Neural cell (in vitro differentiated cells): ENCODE results near the gene ZCCHC10. TPM values are rescaled to one million over a fixed set of nuclear protein-coding genes. Genes with fewer than 3 reads are reported as not detected.

Experiments used
- H2AFZ ChIP-seq: fragments of 200-600, 300-800 bp; sonication (generic), shearing (Covaris generic); 2 replicates; pipeline ENCODE4 v1.6.0; 2014; ENCODE audit warnings: low read depth, mild to moderate bottlenecking, antibody characterized with exemption, low read length, moderate library complexity
- H3F3A ChIP-seq: fragments of 200-600 bp; shearing (Covaris generic); 2 replicates; pipeline ENCODE4 v1.6.1; 2016; ENCODE audit warnings: mild to moderate bottlenecking, moderate library complexity, mixed read lengths, antibody characterized with exemption, low read length; ENCODE audit not compliant: insufficient read depth, poor library complexity, severe bottlenecking
- H3K27ac ChIP-seq: fragments of 200-600, 300-800 bp; sonication (generic), shearing (Covaris generic); 2 replicates; pipeline ENCODE4 v1.5.1; 2014; ENCODE audit warnings: mild to moderate bottlenecking, low read length, moderate library complexity
- H3K27me3 ChIP-seq: fragments of 300-800, 200-600 bp; sonication (generic), shearing (Covaris generic); 2 replicates; pipeline ENCODE4 v1.6.0; 2014; ENCODE audit warnings: mild to moderate bottlenecking, low read depth, low read length, moderate library complexity; ENCODE audit not compliant: insufficient read depth
- H3K36me3 ChIP-seq: fragments of 300-800, 200-600 bp; sonication (generic), shearing (Covaris generic); 2 replicates; pipeline ENCODE4 v1.5.1; 2014; ENCODE audit warnings: mild to moderate bottlenecking, antibody characterized with exemption, low read length, moderate library complexity; ENCODE audit not compliant: insufficient read depth
- H3K4me2 ChIP-seq: fragments of 300-800, 200-600 bp; sonication (generic), shearing (Covaris generic); 2 replicates; pipeline ENCODE4 v1.6.0; 2014; ENCODE audit warnings: mild to moderate bottlenecking, low read length
- H3K4me3 ChIP-seq: fragments of 300-800, 200-600 bp; sonication (generic), shearing (Covaris generic); 2 replicates; pipeline ENCODE4 v1.5.1; 2014; ENCODE audit warnings: mild to moderate bottlenecking, low read length, moderate library complexity
- H3K79me2 ChIP-seq: fragments of 200-600 bp; shearing (Covaris generic); replicated peaks from 2 replicates; pipeline ENCODE4 v1.6.0; 2014; ENCODE audit warnings: mild to moderate bottlenecking, low read length, moderate library complexity; ENCODE audit not compliant: insufficient read depth
- H3K9ac ChIP-seq: fragments of 300-800, 200-600 bp; sonication (generic), shearing (Covaris generic); 2 replicates; pipeline ENCODE4 v1.6.1; 2016; ENCODE audit warnings: mild to moderate bottlenecking, low read length, mixed read lengths
- H3K9me2 ChIP-seq: fragments of 200-600 bp; shearing (Covaris generic); 2 replicates; pipeline ENCODE4 v1.6.1; 2016; ENCODE audit warnings: mild to moderate bottlenecking, low read length, mixed read lengths; ENCODE audit not compliant: insufficient read depth
- H3K9me3 ChIP-seq: fragments of 200-600, 300-800 bp; sonication (generic), shearing (Covaris generic); 2 replicates; pipeline ENCODE4 v1.6.1; 2016; ENCODE audit warnings: mild to moderate bottlenecking, mixed run types, low read length, moderate library complexity, mixed read lengths
- H4K20me1 ChIP-seq: fragments of 200-600 bp; shearing (Covaris generic); 2 replicates; pipeline ENCODE4 v1.6.1; 2016; ENCODE audit warnings: mild to moderate bottlenecking, mixed run types; ENCODE audit not compliant: insufficient read depth
- EP300 ChIP-seq: fragments of 450-650 bp; conservative IDR thresholded peaks from 2 replicates; pipeline ENCODE4 v1.6.1; 2014; ENCODE audit warnings: antibody characterized with exemption, mild to moderate bottlenecking, moderate library complexity; ENCODE audit not compliant: poor library complexity, severe bottlenecking
- EZH2 ChIP-seq: fragments of 200-600, 300-800 bp; shearing (Covaris generic), sonication (generic); IDR thresholded peaks from 2 replicates; pipeline ENCODE4 v1.6.1; 2014; ENCODE audit warnings: antibody characterized with exemption, low read length, borderline replicate concordance, mild to moderate bottlenecking; ENCODE audit not compliant: insufficient read depth, poor library complexity, severe bottlenecking
- MXI1 ChIP-seq: fragments of 450-650 bp; conservative IDR thresholded peaks from 2 replicates; pipeline ENCODE4 v1.6.1; 2014; ENCODE audit warnings: antibody characterized with exemption, mild to moderate bottlenecking; ENCODE audit not compliant: poor library complexity, severe bottlenecking
- POLR2AphosphoS5 ChIP-seq: IDR thresholded peaks from 2 replicates; pipeline ENCODE4 v1.6.1; 2012
- RAD21 ChIP-seq: fragments of 450-650 bp; conservative IDR thresholded peaks from 2 replicates; pipeline ENCODE4 v1.6.1; 2014; ENCODE audit warnings: antibody characterized with exemption, mild to moderate bottlenecking, moderate library complexity
- SMC3 ChIP-seq: fragments of 450-650 bp; conservative IDR thresholded peaks from 2 replicates; pipeline ENCODE4 v1.6.1; 2014; ENCODE audit warnings: antibody characterized with exemption, mild to moderate bottlenecking, moderate library complexity; ENCODE audit not compliant: poor library complexity
- TAF1 ChIP-seq: IDR thresholded peaks from 2 replicates; pipeline ENCODE4 v1.6.1; 2012; ENCODE audit warnings: low read depth
- polyA plus RNA-seq: library from polyadenylated mRNA; depleted of rRNA; stranded (reverse); fragments of >200 nt; gene quantifications from 2 replicates; pipeline ENCODE4 v1.2.3, GENCODE V29; 2014
- TF ChIP-seq, protein P1 (sequence below): IDR thresholded peaks from 2 replicates; pipeline ENCODE4 v1.6.1; 2012; ENCODE audit warnings: borderline replicate concordance
- TF ChIP-seq, protein P2 (sequence below): fragments of 450-650 bp; IDR thresholded peaks from 2 replicates; pipeline ENCODE4 v1.5.1; 2014; ENCODE audit warnings: antibody characterized with exemption, mild to moderate bottlenecking, moderate library complexity; ENCODE audit not compliant: poor library complexity, severe bottlenecking

The ZCCHC10 gene
- polyA plus RNA-seq, 1 donor from 2014 or later, result 68.0 TPM

DNA sequence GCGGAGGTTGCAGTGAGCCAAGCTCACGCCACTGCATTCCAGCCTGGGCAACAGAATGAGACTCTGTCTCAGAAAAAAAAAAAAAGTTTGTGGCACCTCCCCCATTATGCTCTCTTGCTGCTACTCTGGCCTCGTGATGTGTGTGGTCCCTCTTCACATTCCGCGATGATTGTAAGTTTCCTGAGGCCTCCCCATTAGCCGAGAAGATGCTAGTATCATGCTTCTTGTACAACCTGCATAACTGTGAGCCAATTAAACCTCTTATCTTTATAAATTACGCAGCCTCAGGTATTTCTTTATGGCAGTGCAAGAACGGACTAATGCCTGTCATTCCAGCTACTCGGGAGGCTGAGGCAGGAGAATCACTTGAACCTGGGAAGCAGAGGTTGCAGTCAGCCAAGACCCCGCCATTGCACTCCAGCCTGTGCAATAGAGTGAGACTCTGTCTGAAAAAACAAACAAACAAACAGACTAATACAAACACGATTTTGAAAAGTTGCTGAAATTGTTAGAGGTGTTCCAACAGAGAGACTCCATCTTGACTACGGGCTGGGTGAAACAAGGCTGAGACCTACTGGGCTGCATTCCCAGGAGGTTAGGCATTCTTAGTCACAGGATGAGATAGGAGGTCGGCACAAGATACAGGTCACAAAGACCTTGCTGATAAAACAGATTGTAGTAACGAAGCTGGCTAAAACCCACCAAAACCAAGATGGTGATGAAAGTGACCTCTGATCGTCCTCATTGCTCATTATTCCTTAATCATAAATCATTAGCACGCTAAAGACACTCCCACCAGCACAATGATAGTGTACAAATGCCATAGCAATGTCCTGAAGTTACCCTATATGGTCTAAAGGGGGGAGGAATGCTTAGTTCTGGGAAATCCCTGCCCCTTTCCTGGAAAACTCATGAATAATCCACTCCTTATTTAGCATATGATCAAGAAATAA, 54.6 kb downstream of the ZCCHC10 start:
- Histone ChIP-seq H3F3A (no peaks in the 10 kb centered on the region), H3K27ac (no peak overlapping the region), H3K36me3 (no peaks in the 10 kb centered on the region), H4K20me1 (no peaks in the 10 kb centered on the region), H3K79me2 (no peaks in the 10 kb centered on the region), H2AFZ (no peak overlapping the region), H3K4me2 (no peak overlapping the region), H3K4me3 (no peak overlapping the region), H3K9me2 (no peaks in the 10 kb centered on the region), H3K27me3 (no peaks in the 10 kb centered on the region), H3K9me3 (no peaks in the 10 kb centered on the region), H3K9ac (no peak overlapping the region)
- TF ChIP-seq POLR2AphosphoS5, result no peak
- no peak for TF ChIP-seq RAD21
- TF ChIP-seq SMC3, result no peak
- TF ChIP-seq, protein P1, sequence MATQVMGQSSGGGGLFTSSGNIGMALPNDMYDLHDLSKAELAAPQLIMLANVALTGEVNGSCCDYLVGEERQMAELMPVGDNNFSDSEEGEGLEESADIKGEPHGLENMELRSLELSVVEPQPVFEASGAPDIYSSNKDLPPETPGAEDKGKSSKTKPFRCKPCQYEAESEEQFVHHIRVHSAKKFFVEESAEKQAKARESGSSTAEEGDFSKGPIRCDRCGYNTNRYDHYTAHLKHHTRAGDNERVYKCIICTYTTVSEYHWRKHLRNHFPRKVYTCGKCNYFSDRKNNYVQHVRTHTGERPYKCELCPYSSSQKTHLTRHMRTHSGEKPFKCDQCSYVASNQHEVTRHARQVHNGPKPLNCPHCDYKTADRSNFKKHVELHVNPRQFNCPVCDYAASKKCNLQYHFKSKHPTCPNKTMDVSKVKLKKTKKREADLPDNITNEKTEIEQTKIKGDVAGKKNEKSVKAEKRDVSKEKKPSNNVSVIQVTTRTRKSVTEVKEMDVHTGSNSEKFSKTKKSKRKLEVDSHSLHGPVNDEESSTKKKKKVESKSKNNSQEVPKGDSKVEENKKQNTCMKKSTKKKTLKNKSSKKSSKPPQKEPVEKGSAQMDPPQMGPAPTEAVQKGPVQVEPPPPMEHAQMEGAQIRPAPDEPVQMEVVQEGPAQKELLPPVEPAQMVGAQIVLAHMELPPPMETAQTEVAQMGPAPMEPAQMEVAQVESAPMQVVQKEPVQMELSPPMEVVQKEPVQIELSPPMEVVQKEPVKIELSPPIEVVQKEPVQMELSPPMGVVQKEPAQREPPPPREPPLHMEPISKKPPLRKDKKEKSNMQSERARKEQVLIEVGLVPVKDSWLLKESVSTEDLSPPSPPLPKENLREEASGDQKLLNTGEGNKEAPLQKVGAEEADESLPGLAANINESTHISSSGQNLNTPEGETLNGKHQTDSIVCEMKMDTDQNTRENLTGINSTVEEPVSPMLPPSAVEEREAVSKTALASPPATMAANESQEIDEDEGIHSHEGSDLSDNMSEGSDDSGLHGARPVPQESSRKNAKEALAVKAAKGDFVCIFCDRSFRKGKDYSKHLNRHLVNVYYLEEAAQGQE, result no peak
- TF ChIP-seq, protein P2, sequence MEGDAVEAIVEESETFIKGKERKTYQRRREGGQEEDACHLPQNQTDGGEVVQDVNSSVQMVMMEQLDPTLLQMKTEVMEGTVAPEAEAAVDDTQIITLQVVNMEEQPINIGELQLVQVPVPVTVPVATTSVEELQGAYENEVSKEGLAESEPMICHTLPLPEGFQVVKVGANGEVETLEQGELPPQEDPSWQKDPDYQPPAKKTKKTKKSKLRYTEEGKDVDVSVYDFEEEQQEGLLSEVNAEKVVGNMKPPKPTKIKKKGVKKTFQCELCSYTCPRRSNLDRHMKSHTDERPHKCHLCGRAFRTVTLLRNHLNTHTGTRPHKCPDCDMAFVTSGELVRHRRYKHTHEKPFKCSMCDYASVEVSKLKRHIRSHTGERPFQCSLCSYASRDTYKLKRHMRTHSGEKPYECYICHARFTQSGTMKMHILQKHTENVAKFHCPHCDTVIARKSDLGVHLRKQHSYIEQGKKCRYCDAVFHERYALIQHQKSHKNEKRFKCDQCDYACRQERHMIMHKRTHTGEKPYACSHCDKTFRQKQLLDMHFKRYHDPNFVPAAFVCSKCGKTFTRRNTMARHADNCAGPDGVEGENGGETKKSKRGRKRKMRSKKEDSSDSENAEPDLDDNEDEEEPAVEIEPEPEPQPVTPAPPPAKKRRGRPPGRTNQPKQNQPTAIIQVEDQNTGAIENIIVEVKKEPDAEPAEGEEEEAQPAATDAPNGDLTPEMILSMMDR, result no peak
- TF ChIP-seq TAF1, result no peak
- TF ChIP-seq EZH2, result no peak

DNA sequence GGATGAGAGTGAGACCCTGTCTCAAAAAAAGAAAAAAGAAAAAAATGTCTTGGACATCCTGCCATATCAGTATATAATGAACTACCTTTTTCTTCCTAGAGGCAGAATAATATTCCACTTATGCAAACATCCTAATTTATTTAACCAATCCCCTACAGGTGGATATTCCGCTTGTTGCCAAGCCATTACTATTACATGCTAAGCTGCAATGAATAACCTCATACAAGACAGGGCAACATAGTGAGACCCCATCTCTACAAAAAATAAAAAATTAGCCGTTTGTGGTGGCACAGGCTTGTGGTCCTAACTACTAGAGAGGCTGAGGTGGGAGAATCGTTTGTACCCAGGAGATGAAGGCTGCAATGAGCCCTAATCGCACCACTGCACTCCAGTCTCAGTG, 61.2 kb downstream of the ZCCHC10 start:
- Histone ChIP-seq H4K20me1 (no peaks in the 10 kb centered on the region), H3F3A (no peaks in the 10 kb centered on the region), H3K9me2 (no peaks in the 10 kb centered on the region), H3K4me2 (no peak overlapping the region), H3K9ac (no peak overlapping the region), H2AFZ (no peak overlapping the region), H3K79me2 (peaks cover 32% of the 10 kb centered on the region), H3K4me3 (no peak overlapping the region), H3K27me3 (no peaks in the 10 kb centered on the region), H3K36me3 (no peaks in the 10 kb centered on the region), H3K27ac (no peak overlapping the region), H3K9me3 (no peaks in the 10 kb centered on the region)
- TF ChIP-seq POLR2AphosphoS5 (no peak), SMC3 (no peak), EZH2 (no peak), EP300 (no peak), MXI1 (no peak), RAD21 (no peak), TAF1 (no peak)
- TF ChIP-seq, protein P2, result no peak
- TF ChIP-seq, protein P1, result no peak
